ENCODE results near the gene TMEM243. TPM values are rescaled to one million over a fixed set of nuclear protein-coding genes. Genes with fewer than 3 reads are reported as not detected.
"Not testable (repeated sequence)": the region's sequence is repeated elsewhere in the genome, so short reads cannot be mapped to it uniquely, and the experiment has no call there.

Gene TMEM243
- total and polyA plus RNA-seq, 8 donors = 4.3 to 68.8 (median 31.8) TPM

DNA sequence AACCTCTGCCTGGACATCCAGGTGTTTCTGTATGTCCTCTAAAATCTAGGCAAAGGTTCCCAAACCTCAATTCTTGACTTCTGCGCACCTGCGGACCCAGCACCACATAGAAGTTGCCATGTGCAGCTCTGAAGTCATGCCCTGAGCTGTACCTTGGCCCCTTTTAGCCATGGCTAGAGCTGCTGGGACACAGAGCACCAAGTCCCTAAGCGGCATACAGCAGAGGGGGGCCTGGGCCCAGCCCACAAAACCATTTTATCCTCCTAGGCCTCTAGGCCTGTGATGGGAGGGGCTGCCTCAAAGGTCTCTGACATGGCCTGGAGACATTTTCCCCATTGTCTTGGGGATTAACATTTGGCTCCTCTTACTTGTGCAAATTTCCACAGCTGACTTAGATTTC lies 14.6 kb downstream of the TMEM243 start:
- WGBS, 5 donors = 50 to 81% (median 67%) methylated on average over 2 to 3 of the region's 3 CpGs

GRCh38 chr7:87203929-87204328 lies 15.6 kb downstream of the TMEM243 start:
- WGBS, 5 donors = 84 to 91% (median 89%) methylated on average over 4 of the region's 4 CpGs

More for the DNA sequence above, 14.6 kb downstream of the TMEM243 start:
- no peaks in the 10 kb centered on the region for H3K27me3 ChIP-seq
- H3K36me3 ChIP-seq = peaks cover 0 to 20% (median 10%) of the 10 kb centered on the region in 4 donors
- DNase-seq = no peak
- peaks cover 0 to 22% (median 8%) of the 10 kb centered on the region in 4 donors for H3K4me1 ChIP-seq
- TF ChIP-seq CTCF (IDR thresholded peaks at IDR 0.05) (no peak), POLR2A (IDR thresholded peaks at IDR 0.05) (no peak), EP300 (IDR thresholded peaks at IDR 0.05) (no peak), POLR2AphosphoS5 (IDR thresholded peaks at IDR 0.05) (no peak)
- no peak overlapping the region for H3K4me3 ChIP-seq
- intact Hi-C loops (cut with DNase I; ENCODE audit: low total_unique reads) = no loop called here
- no peak overlapping the region for H3K27ac ChIP-seq
- peaks cover 16 to 22% (median 18%) of the 10 kb centered on the region in 4 donors for H3K9me3 ChIP-seq

DNA sequence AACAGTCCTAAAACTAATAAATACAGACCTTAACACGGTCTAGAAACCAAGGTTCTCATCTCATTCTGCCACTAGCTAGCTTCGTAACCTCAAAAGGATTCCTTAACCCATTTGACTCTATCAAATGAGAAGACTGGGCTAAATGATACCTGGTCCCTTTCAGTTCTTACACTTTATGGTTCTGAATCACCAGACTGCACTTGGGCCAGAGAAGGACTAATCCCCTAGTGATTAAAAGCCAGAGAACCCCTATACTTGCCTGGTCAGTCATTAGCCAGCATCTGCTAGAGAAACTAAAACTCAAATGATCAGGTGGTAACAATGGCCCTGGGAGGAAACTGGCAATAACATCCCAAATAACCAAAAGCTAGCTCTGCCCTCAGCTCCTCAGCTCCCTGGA lies 16.8 kb downstream of the TMEM243 start:
- intact Hi-C loops (cut with DNase I; ENCODE audit: low total_unique reads) = no loop called here
- DNase-seq = no peak
- H3K9me3 ChIP-seq = peaks cover 16 to 22% (median 18%) of the 10 kb centered on the region in 4 donors
- no peak overlapping the region for H3K27ac ChIP-seq
- no peak for TF ChIP-seq POLR2AphosphoS5 (IDR thresholded peaks at IDR 0.05)
- TF ChIP-seq POLR2A (IDR thresholded peaks at IDR 0.05) = no peak
- TF ChIP-seq EP300 (IDR thresholded peaks at IDR 0.05) = no peak
- TF ChIP-seq CTCF (IDR thresholded peaks at IDR 0.05) = no peak
- H3K27me3 ChIP-seq = no peaks in the 10 kb centered on the region
- peaks cover 0 to 32% (median 10%) of the 10 kb centered on the region in 4 donors for H3K4me1 ChIP-seq
- 92 to 100% (median 97%) methylated on average over 2 of the region's 2 CpGs for WGBS, 5 donors
- H3K36me3 ChIP-seq = peaks cover 0 to 30% (median 9%) of the 10 kb centered on the region in 4 donors
- H3K4me3 ChIP-seq = no peak overlapping the region

More at GRCh38 chr7:87203929-87204328, 15.6 kb downstream of the TMEM243 start:
- intact Hi-C loops (cut with DNase I; ENCODE audit: low total_unique reads); H3K4me3 ChIP-seq; H3K27me3 ChIP-seq; H3K27ac ChIP-seq; DNase-seq: not testable (repeated sequence)
- peaks cover 0 to 29% (median 10%) of the 10 kb centered on the region in 4 donors for H3K4me1 ChIP-seq
- H3K9me3 ChIP-seq = peaks cover 16 to 22% (median 18%) of the 10 kb centered on the region in 4 donors
- H3K36me3 ChIP-seq = peaks cover 0 to 22% (median 10%) of the 10 kb centered on the region in 4 donors

GRCh38 chr7:87202208-87202607 lies 17.3 kb downstream of the TMEM243 start:
- H3K27ac ChIP-seq = no peak overlapping the region
- 85 to 100% (median 94%) methylated on average over 1 of the region's 1 CpG for WGBS, 5 donors
- peaks cover 0 to 32% (median 10%) of the 10 kb centered on the region in 4 donors for H3K4me1 ChIP-seq
- DNase-seq = no peak
- intact Hi-C loops (cut with DNase I; ENCODE audit: low total_unique reads) = no loop called here
- TF ChIP-seq EP300 (IDR thresholded peaks at IDR 0.05) (no peak), CTCF (IDR thresholded peaks at IDR 0.05) (no peak), POLR2A (IDR thresholded peaks at IDR 0.05) (no peak), POLR2AphosphoS5 (IDR thresholded peaks at IDR 0.05) (no peak)
- no peak overlapping the region for H3K4me3 ChIP-seq
- no peaks in the 10 kb centered on the region for H3K27me3 ChIP-seq
- peaks cover 16 to 22% (median 18%) of the 10 kb centered on the region in 4 donors for H3K9me3 ChIP-seq
- H3K36me3 ChIP-seq = peaks cover 0 to 35% (median 14%) of the 10 kb centered on the region in 4 donors

Data from stomach (tissue), 9 donors.